GM21447 (cell line): Measurements from ENCODE around the gene DNASE1L3.
"Not testable (repeated sequence)": the region's sequence is repeated elsewhere in the genome, so short reads cannot be mapped to it uniquely, and the experiment has no call there.

Experiments used
- ATAC-seq: cut with Tn5 transposase; IDR thresholded peaks from one replicate; pipeline ENCODE4 v1.9.1; 2021; ENCODE audit not compliant: unreplicated experiment

DNASE1L3 gene

GRCh38 chr3:58236527-58237237 lies 25.9 kb upstream of the DNASE1L3 start:
- peak; percentile 3 for ATAC-seq

GRCh38 chr3:58235970-58236369 lies 25.2 kb upstream of the DNASE1L3 start:
- no peak for ATAC-seq

GRCh38 chr3:58234516-58234931 lies 23.8 kb upstream of the DNASE1L3 start:
- ATAC-seq: no peak

- ATAC-seq: no peak
Measured at GRCh38 chr3:58231666-58232065, 20.9 kb upstream of the DNASE1L3 start.

GRCh38 chr3:58230876-58231552 lies 20.2 kb upstream of the DNASE1L3 start:
- no peak for ATAC-seq

- ATAC-seq: not testable (repeated sequence)
Measured at GRCh38 chr3:58227933-58228332, 17.2 kb upstream of the DNASE1L3 start.

- ATAC-seq: no peak
Measured at GRCh38 chr3:58223855-58224254, 13.1 kb upstream of the DNASE1L3 start.

GRCh38 chr3:58222161-58222724 lies 11.5 kb upstream of the DNASE1L3 start:
- no peak for ATAC-seq

- ATAC-seq: no peak
Measured at GRCh38 chr3:58218904-58219303, 8.1 kb upstream of the DNASE1L3 start.

GRCh38 chr3:58217209-58217811 lies 6.5 kb upstream of the DNASE1L3 start:
- ATAC-seq: no peak

- no peak for ATAC-seq
Measured at GRCh38 chr3:58216496-58217195, 5.9 kb upstream of the DNASE1L3 start.

- peak; percentile 5 for ATAC-seq
Measured at GRCh38 chr3:58215317-58216025, 4.7 kb upstream of the DNASE1L3 start.

- ATAC-seq: peak; percentile 80
Measured at GRCh38 chr3:58214484-58215316, 3.9 kb upstream of the DNASE1L3 start.

- no peak for ATAC-seq
Measured at GRCh38 chr3:58209933-58210332, 839 bp downstream of the DNASE1L3 start.

GRCh38 chr3:58207954-58208353 lies 2.8 kb downstream of the DNASE1L3 start:
- ATAC-seq: no peak

GRCh38 chr3:58206406-58207011 lies 4.3 kb downstream of the DNASE1L3 start:
- no peak for ATAC-seq

- no peak for ATAC-seq
Measured at GRCh38 chr3:58205981-58206380, 4.8 kb downstream of the DNASE1L3 start.

- ATAC-seq: no peak
Measured at GRCh38 chr3:58204720-58205119, 6.1 kb downstream of the DNASE1L3 start.

- ATAC-seq: no peak
Measured at GRCh38 chr3:58203541-58203940, 7.2 kb downstream of the DNASE1L3 start.
